HEK293 (cell line): Measurements from ENCODE around the gene TRMU.

Experiments used
- CTCF ChIA-PET: fragments of 350-600 bp; formaldehyde crosslinking; extraction: SDS; loops from one replicate; lab custom pipeline; 2021; ENCODE audit warnings: antibody characterized with exemption; lab: Yijun Ruan, JAX
- POLR2A ChIA-PET: fragments of 300-600 bp; formaldehyde crosslinking; extraction: SDS; loops from one replicate; lab custom pipeline; 2020; ENCODE audit warnings: antibody characterized with exemption, inconsistent platforms; lab: Yijun Ruan, JAX
- H3K27ac ChIP-seq: fragments of 200-500 bp; sonication (Bioruptor generic); 2 replicates; pipeline ENCODE4 v1.5.1; 2014; ENCODE audit warnings: low read depth, low read length, control low read depth, inconsistent platforms; ENCODE audit errors: extremely low read depth
- H3K36me3 ChIP-seq, 2 experiments: fragments of 200-500 bp in 1 of 2; sonication (Bioruptor generic) in 1 of 2; 1 replicate in 1 of 2; 2 replicates in 1 of 2; pipeline ENCODE4 v1.5.1; 2014 to 2017; ENCODE audit warnings: inconsistent platforms in 2 of 2, low read length in 2 of 2; ENCODE audit not compliant: control insufficient read depth in 2 of 2, insufficient read depth in 1 of 2
- H3K4me1 ChIP-seq: fragments of 200-500 bp; sonication (Bioruptor generic); 2 replicates; pipeline ENCODE4 v1.5.1; 2014; ENCODE audit warnings: mild to moderate bottlenecking, low read length, inconsistent platforms; ENCODE audit not compliant: control insufficient read depth, insufficient read depth
- H3K4me3 ChIP-seq: 2 replicates; pipeline ENCODE4 v1.5.1; 2011; ENCODE audit warnings: low read depth, mild to moderate bottlenecking, control low read depth, low read length, moderate library complexity
- H3K9me3 ChIP-seq: fragments of 200-500 bp; sonication (Bioruptor generic); 2 replicates; pipeline ENCODE4 v1.5.1; 2014; ENCODE audit warnings: low read depth, low read length, inconsistent platforms; ENCODE audit not compliant: control insufficient read depth, insufficient read depth
- ATF2 ChIP-seq: fragments of 450-650 bp; formaldehyde crosslinking; IDR thresholded peaks from 2 replicates; pipeline ENCODE4 v1.5.1; 2016; ENCODE audit warnings: missing biosample characterization, missing genetic modification characterization, low read depth
- BCL6B ChIP-seq: fragments of 450-650 bp; formaldehyde crosslinking; IDR thresholded peaks from 2 replicates; pipeline ENCODE4 v1.5.1; 2017; ENCODE audit warnings: missing biosample characterization, missing genetic modification characterization
- KLF10 ChIP-seq: fragments of 450-650 bp; IDR thresholded peaks from 2 replicates; pipeline ENCODE4 v1.5.1; 2018; ENCODE audit warnings: missing biosample characterization, mild to moderate bottlenecking, missing genetic modification characterization
- KLF8 ChIP-seq: fragments of 450-650 bp; formaldehyde crosslinking; IDR thresholded peaks from 2 replicates; pipeline ENCODE4 v1.5.1; 2016; ENCODE audit warnings: missing biosample characterization, missing genetic modification characterization
- MYNN ChIP-seq: fragments of 450-650 bp; formaldehyde crosslinking; IDR thresholded peaks from 2 replicates; pipeline ENCODE4 v1.5.1; 2016; ENCODE audit warnings: missing biosample characterization, missing genetic modification characterization, borderline replicate concordance
- OVOL3 ChIP-seq: fragments of 450-650 bp; formaldehyde crosslinking; IDR thresholded peaks from 2 replicates; pipeline ENCODE4 v1.5.1; 2016; ENCODE audit warnings: missing biosample characterization, missing genetic modification characterization
- PRDM1 ChIP-seq: fragments of 450-650 bp; formaldehyde crosslinking; IDR thresholded peaks from 2 replicates; pipeline ENCODE4; 2016; ENCODE audit warnings: missing biosample characterization, missing genetic modification characterization
- REPIN1 ChIP-seq: fragments of 450-650 bp; formaldehyde crosslinking; IDR thresholded peaks from 2 replicates; pipeline ENCODE4 v1.5.1; 2017; ENCODE audit warnings: missing biosample characterization, missing genetic modification characterization, low read depth
- SCRT2 ChIP-seq: fragments of 450-650 bp; formaldehyde crosslinking; IDR thresholded peaks from 2 replicates; pipeline ENCODE4 v1.5.1; 2016; ENCODE audit warnings: missing biosample characterization, missing genetic modification characterization
- TSHZ1 ChIP-seq: fragments of 450-650 bp; formaldehyde crosslinking; IDR thresholded peaks from 2 replicates; pipeline ENCODE4 v1.5.1; 2016; ENCODE audit warnings: missing biosample characterization, missing genetic modification characterization, borderline replicate concordance
- YY1 ChIP-seq: fragments of 450-650 bp; formaldehyde crosslinking; IDR thresholded peaks from 2 replicates; pipeline ENCODE4 v1.5.1; 2018; ENCODE audit warnings: missing biosample characterization, missing genetic modification characterization
- ZBTB1 ChIP-seq: fragments of 450-650 bp; formaldehyde crosslinking; IDR thresholded peaks from 2 replicates; pipeline ENCODE4 v1.5.1; 2016; ENCODE audit warnings: missing biosample characterization, missing genetic modification characterization
- ZBTB17 ChIP-seq: fragments of 450-650 bp; formaldehyde crosslinking; IDR thresholded peaks from 2 replicates; pipeline ENCODE4 v1.5.1; 2016; ENCODE audit warnings: missing biosample characterization, missing genetic modification characterization
- ZNF140 ChIP-seq: fragments of 450-650 bp; formaldehyde crosslinking; IDR thresholded peaks from 2 replicates; pipeline ENCODE4 v1.5.1; 2016; ENCODE audit warnings: missing biosample characterization, missing genetic modification characterization
- ZNF214 ChIP-seq: fragments of 450-650 bp; formaldehyde crosslinking; IDR thresholded peaks from 2 replicates; pipeline ENCODE4 v1.5.1; 2017; ENCODE audit warnings: missing biosample characterization, mild to moderate bottlenecking, missing genetic modification characterization, borderline replicate concordance
- ZNF404 ChIP-seq: fragments of 450-650 bp; formaldehyde crosslinking; IDR thresholded peaks from 2 replicates; pipeline ENCODE4 v1.5.1; 2017; ENCODE audit warnings: missing biosample characterization, missing genetic modification characterization
- ZNF426 ChIP-seq: fragments of 450-650 bp; formaldehyde crosslinking; IDR thresholded peaks from 2 replicates; pipeline ENCODE4 v1.5.1; 2017; ENCODE audit warnings: missing biosample characterization, missing genetic modification characterization, mild to moderate bottlenecking, inconsistent platforms, moderate library complexity
- ZNF501 ChIP-seq: fragments of 450-650 bp; formaldehyde crosslinking; IDR thresholded peaks from 2 replicates; pipeline ENCODE4 v1.5.1; 2016; ENCODE audit warnings: missing biosample characterization, missing genetic modification characterization
- ZNF510 ChIP-seq: fragments of 450-650 bp; formaldehyde crosslinking; IDR thresholded peaks from 2 replicates; pipeline ENCODE4 v1.5.1; 2018; ENCODE audit warnings: mild to moderate bottlenecking, missing genetic modification characterization, missing biosample characterization; ENCODE audit not compliant: insufficient replicate concordance
- ZNF785 ChIP-seq: fragments of 450-650 bp; formaldehyde crosslinking; IDR thresholded peaks from 2 replicates; pipeline ENCODE4 v1.5.1; 2016; ENCODE audit warnings: missing biosample characterization, missing genetic modification characterization
- ZNF791 ChIP-seq: fragments of 450-650 bp; formaldehyde crosslinking; IDR thresholded peaks from 2 replicates; pipeline ENCODE4 v1.5.1; 2016; ENCODE audit warnings: missing biosample characterization, missing genetic modification characterization
- ZSCAN16 ChIP-seq: fragments of 450-650 bp; formaldehyde crosslinking; IDR thresholded peaks from 2 replicates; pipeline ENCODE4 v1.5.1; 2016; ENCODE audit warnings: missing biosample characterization, missing genetic modification characterization

Gene TRMU

GRCh38 chr22:46374663-46375474 is 39.4 kb downstream of the TRMU start:
- CTCF ChIA-PET, result interaction anchor here (2.0 kb wide), 1 partner anchor 7 kb away, joined by 8 read pairs; no protein-coding TSS in a partner anchor
- TF ChIP-seq PRDM1 (tag by site-specific recombination) (no peak), ZSCAN16 (tag by site-specific recombination) (no peak), ZNF785 (tag by site-specific recombination) (no peak), ZNF140 (no peak), SCRT2 (tag by site-specific recombination) (no peak), KLF10 (no peak), BCL6B (tag by site-specific recombination) (no peak), ATF2 (tag by site-specific recombination) (no peak), ZNF791 (tag by site-specific recombination) (no peak), ZNF510 (tag by site-specific recombination) (no peak), ZNF426 (tag by site-specific recombination) (no peak), REPIN1 (tag by site-specific recombination) (no peak), KLF8 (tag by site-specific recombination) (no peak)
- POLR2A ChIA-PET, result no interaction called here
- peaks cover 10 to 30% of the 10 kb centered on the region in 2 experiments; a peak in 2 of 3 replicates for H3K36me3 ChIP-seq
- peaks cover 9% of the 10 kb centered on the region; the same call in 1 of the 2 replicates for H3K4me1 ChIP-seq
- H3K4me3 ChIP-seq, result no peak overlapping the region
- no peaks in the 10 kb centered on the region for H3K9me3 ChIP-seq
- H3K27ac ChIP-seq, result no peak overlapping the region

- H3K36me3 ChIP-seq, result peaks cover 10 to 38% of the 10 kb centered on the region in 2 experiments; a peak in 2 of 3 replicates
- no peaks in the 10 kb centered on the region for H3K9me3 ChIP-seq
- ChIA-PET CTCF (interaction anchor here (2.0 kb wide), 1 partner anchor 8 kb away, joined by 8 read pairs; no protein-coding TSS in a partner anchor), POLR2A (no interaction called here)
- H3K27ac ChIP-seq, result no peak overlapping the region
- no peak overlapping the region for H3K4me3 ChIP-seq
- peaks cover 9% of the 10 kb centered on the region; the same call in 1 of the 2 replicates for H3K4me1 ChIP-seq
- TF ChIP-seq ZNF214 (tag by site-specific recombination) (no peak), YY1 (tag by site-specific recombination) (no peak), SCRT2 (tag by site-specific recombination) (no peak), TSHZ1 (tag by site-specific recombination) (no peak), ZBTB17 (no peak), ZBTB1 (tag by site-specific recombination) (no peak), MYNN (tag by site-specific recombination) (no peak), ZNF501 (no peak), ZNF404 (tag by site-specific recombination) (no peak), OVOL3 (no peak)
Measured at GRCh38 chr22:46376111-46376510, 40.6 kb downstream of the TRMU start.
